DND-41 (cell line): ENCODE data around the gene MCC.

ENCODE experiments used
- CTCF ChIP-seq: IDR thresholded peaks from 2 replicates; pipeline ENCODE4 v1.5.1; 2012; ENCODE audit warnings: borderline replicate concordance, low read length, moderate library complexity, mild to moderate bottlenecking; ENCODE audit not compliant: poor library complexity, severe bottlenecking; ENCODE audit errors: extremely low read depth
- EZH2 ChIP-seq: IDR thresholded peaks from 3 replicates; pipeline ENCODE4 v1.6.1; 2012; ENCODE audit warnings: borderline replicate concordance, low read depth, mild to moderate bottlenecking, moderate library complexity, low read length, inconsistent platforms; ENCODE audit not compliant: severe bottlenecking

DNA sequence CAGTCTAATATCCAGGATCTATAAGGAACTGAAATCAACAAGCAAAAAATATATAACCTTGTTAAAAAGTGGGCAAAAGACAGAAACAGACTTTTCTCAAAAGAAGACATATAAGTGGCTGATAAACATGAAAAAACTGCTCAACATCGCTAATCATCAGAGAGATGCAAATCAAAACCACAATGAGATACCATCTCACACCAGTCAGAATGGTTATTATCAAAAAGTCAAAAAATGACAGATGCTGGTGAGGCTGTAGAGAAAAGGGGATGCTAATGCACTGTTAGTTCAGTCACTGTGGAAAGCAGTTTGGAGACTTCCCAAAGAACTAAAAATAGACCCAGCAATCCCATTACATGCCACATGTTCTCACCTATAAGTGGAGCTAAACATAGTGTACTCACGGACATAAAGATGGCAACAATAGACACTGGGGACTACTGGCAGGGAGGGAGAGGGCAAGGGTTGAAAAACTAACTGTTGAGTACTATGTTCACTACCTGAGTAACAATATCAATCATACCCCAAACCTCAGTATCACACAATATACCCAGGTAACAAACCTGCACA, 41.8 kb downstream of the MCC start:
- TF ChIP-seq CTCF (no peak), EZH2 (no peak)
